Heart right ventricle (tissue), 16 donors: Measurements from ENCODE around the gene PSTPIP1. TPM values are rescaled to one million over a fixed set of nuclear protein-coding genes. Genes with fewer than 3 reads are reported as not detected.

Experiments
- ATAC-seq, 8 donors: fragments of 200-7000 bp; cut with Tn5 transposase; one replicate each; pipeline ENCODE4 v1.9.1; 2020; ENCODE audit warnings: mild to moderate bottlenecking in 8 of 8, moderate library complexity in 8 of 8, moderate number of reproducible peaks in 1 of 8
- DNase-seq, 2 donors: peaks; one replicate each; pipeline ENCODE4 v3.0.0-alpha.2; 2020
- H3K27ac ChIP-seq, 10 donors: fragments of 200-600 bp; sonication (generic) in 2 of 10; one replicate each; pipeline versions ENCODE4 v1.5.0 to v1.8.0; 2020 to 2022; ENCODE audit warnings: mild to moderate bottlenecking in 3 of 10
- H3K27me3 ChIP-seq, 7 donors: fragments of 200-600 bp; one replicate each; pipeline ENCODE4 v1.8.0; 2021 to 2022; ENCODE audit warnings: mild to moderate bottlenecking in 2 of 7
- H3K36me3 ChIP-seq, 9 donors: fragments of 200-600 bp; sonication (generic) in 1 of 9; one replicate each; pipeline versions ENCODE4 v1.5.0 to v1.8.0; 2020 to 2022; ENCODE audit warnings: mild to moderate bottlenecking in 2 of 9
- H3K4me1 ChIP-seq, 9 donors: fragments of 200-600 bp; sonication (generic) in 1 of 9; one replicate each; pipeline versions ENCODE4 v1.5.0 to v1.8.0; 2020 to 2022; ENCODE audit warnings: mild to moderate bottlenecking in 4 of 9
- H3K4me3 ChIP-seq, 10 donors: fragments of 200-600 bp; sonication (generic) in 2 of 10; one replicate each; pipeline versions ENCODE4 v1.5.0 to v1.8.0; 2020 to 2022; ENCODE audit warnings: mild to moderate bottlenecking in 7 of 10, moderate library complexity in 2 of 10
- H3K9me3 ChIP-seq, 11 donors: fragments of 200-600 bp in 10 of 11; sonication (generic) in 2 of 11; one replicate each; pipeline versions ENCODE4 v1.5.0 to v1.8.0; 2013 to 2022; ENCODE audit warnings: mild to moderate bottlenecking in 2 of 11, control low read depth in 1 of 11, moderate library complexity in 1 of 11
- CTCF ChIP-seq, 9 donors: fragments of 200-600 bp; sonication (generic) in 2 of 9; IDR thresholded peaks; one replicate each; pipeline versions ENCODE4 v1.5.0 to v1.8.0; 2021 to 2022; ENCODE audit warnings: antibody characterized with exemption in 9 of 9, mild to moderate bottlenecking in 5 of 9, moderate library complexity in 1 of 9
- WGBS, 2 donors: extraction: QIAGEN DNeasy Blood & Tissue Kit; methylation state at CpG; one replicate each; pipeline ENCODE4 v1.1.7; 2013; ENCODE audit warnings: inconsistent platforms in 1 of 2; 5-methylcytosine and 5-hydroxymethylcytosine counted together
- intact Hi-C, 10 donors: fragments of 100-400 bp; cut with DNase I; formaldehyde crosslinking; loops; one replicate each; pipeline versions ENCODE4 v1.11.1 to v1.14.2; 2022
- polyA plus RNA-seq, 2 donors: library from polyadenylated mRNA; stranded (reverse); fragments of 200-250 nt; gene quantifications; one replicate each; pipeline ENCODE4 v1.2.3, GENCODE V29; 2013
- total RNA-seq, 10 donors: library from RNA; stranded (reverse); fragmentation: NEBNext Ultra II Directional in 3 of 10; extraction: Animal tissue kit (Norgen Biotek cat#: 25700) in 3 of 10; gene quantifications; one replicate each; pipeline versions ENCODE4 v1.2.1 to v1.2.4, GENCODE V29; 2021 to 2023
- donor health status: Arrhythmogenic right ventricular cardiomyopathy.
- donor health status: ischemic (EF 13 %, LVEDD 7.1; RV severe dilation, severe dysfunction).
- donor health status: healthy with polysubstance abuse.
- donor health status: DM: no; HTN: yes; CAD: no.
- donor health status: DM: no; HTN: no; CAD: no.
- donor health status: ischemic (EF 25% LVEDD 6.9; RV normal size, moderate dysfunction).
- donor health status: ischemic (EF 25% LVEDD 5.7; RV mildly dilated, moderate dysfunction).
- donor health status: healthy.
- donor health status: DM: yes; HTN: yes; CAD: no.
- donor health status: Ischemic cardiomyopathy.
- donor health status: ischemic (EF 35%, LVEDD 5.7; RV mildly dilated, moderate dysfunction).
- donor health status: nonischemic (EF 11% LVEDD 7.7; RV severe dilation, severe dysfunction).
- donor health status: DM: yes; HTN: yes; CAD: no.
- donor health status: PGD.
- donor health status: ischemic (EF 29% LVEDD 5.4; RV normal size, mild dysfunction).
- donor health status: nonischemic (EF 23%, LVEDD 6.1; RV moderate dilation, normal function).

Gene PSTPIP1
- total and polyA plus RNA-seq, 12 donors: 1.3 to 10.4 (median 2.9) TPM; not detected in 1

GRCh38 chr15:76998663-76999285 is 3.8 kb downstream of the PSTPIP1 start:
- no peak for ATAC-seq
- WGBS, 2 donors: 81 to 82% methylated on average over 8 of the region's 8 CpGs
- Histone ChIP-seq H3K27ac (peak overlapping the region in 1 of 10 donors; percentile 93), H3K4me3 (no peak overlapping the region), H3K36me3 (peaks cover 0 to 4% (median 0%) of the 10 kb centered on the region in 9 donors), H3K27me3 (no peaks in the 10 kb centered on the region), H3K4me1 (peaks cover 7 to 97% (median 19%) of the 10 kb centered on the region in 9 donors), H3K9me3 (no peaks in the 10 kb centered on the region)
- TF ChIP-seq CTCF (IDR thresholded peaks at IDR 0.05): no peak
- no peak for DNase-seq
- intact Hi-C loops: no loop called here

GRCh38 chr15:76999996-77000395 is 5.1 kb downstream of the PSTPIP1 start:
- Histone ChIP-seq H3K27me3 (no peaks in the 10 kb centered on the region), H3K36me3 (peaks cover 0 to 4% (median 0%) of the 10 kb centered on the region in 9 donors), H3K4me1 (peaks cover 7 to 97% (median 19%) of the 10 kb centered on the region in 9 donors), H3K27ac (peak overlapping the region in 1 of 10 donors; percentile 31), H3K4me3 (no peak overlapping the region), H3K9me3 (no peaks in the 10 kb centered on the region)
- no peak for ATAC-seq
- 81 to 94% methylated on average over 2 of the region's 2 CpGs for WGBS, 2 donors
- intact Hi-C loops: no loop called here
- no peak for DNase-seq
- no peak for TF ChIP-seq CTCF (IDR thresholded peaks at IDR 0.05)

- H3K27me3 ChIP-seq: no peaks in the 10 kb centered on the region
- H3K27ac ChIP-seq: peak overlapping the region in 1 of 10 donors; percentile 84
- no peak for ATAC-seq
- H3K4me1 ChIP-seq: peaks cover 3 to 97% (median 9%) of the 10 kb centered on the region in 9 donors
- intact Hi-C loops: no loop called here
- H3K4me3 ChIP-seq: no peak overlapping the region
- WGBS, 2 donors: 86 to 88% methylated on average over 4 of the region's 4 CpGs
- no peak for DNase-seq
- H3K9me3 ChIP-seq: no peaks in the 10 kb centered on the region
- no peak for TF ChIP-seq CTCF (IDR thresholded peaks at IDR 0.05)
- peaks cover 0 to 4% (median 0%) of the 10 kb centered on the region in 9 donors for H3K36me3 ChIP-seq
Measured at GRCh38 chr15:77001351-77001750, 6.4 kb downstream of the PSTPIP1 start.

GRCh38 chr15:77001966-77002365 is 7.0 kb downstream of the PSTPIP1 start:
- Histone ChIP-seq H3K27me3 (no peaks in the 10 kb centered on the region), H3K4me1 (peaks cover 0 to 92% (median 3%) of the 10 kb centered on the region in 9 donors), H3K27ac (peak overlapping the region in 1 of 10 donors; percentile 84), H3K4me3 (no peak overlapping the region), H3K9me3 (no peaks in the 10 kb centered on the region), H3K36me3 (peaks cover 0 to 4% (median 0%) of the 10 kb centered on the region in 9 donors)
- no peak for DNase-seq
- ATAC-seq: no peak
- intact Hi-C loops: no loop called here
- TF ChIP-seq CTCF (IDR thresholded peaks at IDR 0.05): no peak
- 80 to 84% methylated on average over 4 of the region's 4 CpGs for WGBS, 2 donors
